ENCODE results near the gene HNRNPUL2. TPM values are rescaled to one million over a fixed set of nuclear protein-coding genes. Genes with fewer than 3 reads are reported as not detected.
"Not testable (repeated sequence)": the region's sequence is repeated elsewhere in the genome, so short reads cannot be mapped to it uniquely, and the experiment has no call there.

Gene HNRNPUL2
- polyA plus RNA-seq, 1 donor from 2014 or later, result 2.8 TPM

DNA sequence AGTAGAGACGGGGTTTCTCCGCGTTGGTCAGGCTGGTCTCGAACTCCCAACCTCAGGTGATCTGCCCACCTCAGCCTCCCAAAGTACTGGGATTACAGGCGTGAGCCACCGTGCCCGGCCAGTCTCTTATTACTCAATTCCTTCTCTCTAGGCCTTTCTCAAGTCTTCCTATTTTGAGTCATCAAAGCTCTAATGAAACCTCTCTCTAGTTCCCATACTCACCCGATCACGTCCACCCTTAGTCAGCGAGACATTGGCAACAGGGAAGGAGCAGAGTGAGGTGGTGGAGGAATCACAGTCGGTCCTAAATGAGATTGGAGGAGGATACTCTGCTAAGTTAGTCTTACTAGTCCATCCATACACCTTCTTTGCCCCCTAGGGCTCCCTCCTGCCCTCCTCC, 25.0 kb downstream of the HNRNPUL2 start:
- no peaks in the 10 kb centered on the region for H3K27me3 Mint-ChIP-seq
- no peak overlapping the region for H3K27ac Mint-ChIP-seq
- peaks cover 8 to 13% (median 13%) of the 10 kb centered on the region in 3 donors for H3K4me1 Mint-ChIP-seq
- peak overlapping the region in 1 of 4 donors; percentile 36 for H3K4me3 Mint-ChIP-seq
- peaks cover 5% of the 10 kb centered on the region for H3K36me3 Mint-ChIP-seq
- no peaks in the 10 kb centered on the region for H3K9me3 Mint-ChIP-seq

DNA sequence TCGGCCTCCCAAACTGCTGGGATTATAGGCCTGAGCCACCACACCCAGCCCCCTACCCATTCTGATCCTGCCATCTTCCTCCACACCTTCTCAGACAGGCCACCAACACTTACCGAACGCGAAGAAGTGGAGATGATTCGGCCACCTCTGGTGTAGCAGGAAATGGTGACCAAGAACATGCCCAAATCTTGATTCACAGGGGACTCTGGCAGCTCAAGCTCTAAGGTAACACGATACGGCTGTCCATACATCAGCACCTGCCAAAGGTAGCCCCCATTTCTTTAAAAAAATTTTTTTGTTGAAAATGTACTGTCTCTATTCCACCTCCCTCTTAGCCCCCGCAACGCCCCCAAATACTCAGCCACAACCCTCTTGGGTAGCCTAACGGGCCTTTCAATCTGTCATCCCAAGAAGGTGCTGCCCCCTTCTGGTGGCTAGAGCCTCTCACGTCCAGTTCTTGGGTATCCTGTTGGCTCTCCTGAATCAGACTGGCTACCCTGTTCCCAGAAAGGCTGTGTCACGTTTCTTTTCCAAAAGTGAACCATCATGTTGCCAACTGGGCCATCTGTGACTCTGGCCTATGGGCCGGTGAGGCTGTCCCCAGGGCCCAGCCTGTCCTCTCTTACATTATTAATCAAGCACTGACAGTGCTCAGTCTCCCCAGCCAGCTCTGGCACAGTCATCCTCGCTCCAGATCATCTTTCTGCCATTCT, 32.6 kb downstream of the HNRNPUL2 start:
- H3K9me3 Mint-ChIP-seq, result no peaks in the 10 kb centered on the region
- peaks cover 2% of the 10 kb centered on the region for H3K36me3 Mint-ChIP-seq
- H3K4me1 Mint-ChIP-seq, result peaks cover 3 to 5% (median 5%) of the 10 kb centered on the region in 3 donors
- no peak overlapping the region for H3K4me3 Mint-ChIP-seq
- H3K27me3 Mint-ChIP-seq, result no peaks in the 10 kb centered on the region
- H3K27ac Mint-ChIP-seq, result peak overlapping the region in 1 of 3 donors; percentile 46

- not testable (repeated sequence) for H3K9me3 Mint-ChIP-seq, H3K27ac Mint-ChIP-seq, H3K4me1 Mint-ChIP-seq, H3K36me3 Mint-ChIP-seq, H3K27me3 Mint-ChIP-seq, H3K4me3 Mint-ChIP-seq
These were observed 33.6 kb downstream of the HNRNPUL2 start for GRCh38 chr11:62693624-62694023.

GRCh38 chr11:62689421-62690183, 37.7 kb downstream of the HNRNPUL2 start, which contains the start of gene LRRN4CL:
Gene LRRN4CL (minus strand): TSS chr11:62689530. CDS start chr11:62688508, 1,022 bp downstream.
- Mint-ChIP-seq H3K4me3 (no peak within 1 kb of the TSS), H3K36me3 (no peaks in the 10 kb centered on the region), H3K27me3 (peaks cover 4% of the 10 kb centered on the region), H3K4me1 (peaks cover under 1 to 3% (median under 1%) of the 10 kb centered on the region in 3 donors), H3K27ac (no peak within 1 kb of the TSS), H3K9me3 (no peaks in the 10 kb centered on the region)

GRCh38 chr11:62688491-62688890, 38.8 kb downstream of the HNRNPUL2 start:
- H3K4me1 Mint-ChIP-seq, result peaks cover 0 to 3% (median 0%) of the 10 kb centered on the region in 3 donors
- no peak overlapping the region for H3K27ac Mint-ChIP-seq
- H3K36me3 Mint-ChIP-seq, result no peaks in the 10 kb centered on the region
- no peaks in the 10 kb centered on the region for H3K9me3 Mint-ChIP-seq
- H3K27me3 Mint-ChIP-seq, result peaks cover 4% of the 10 kb centered on the region
- no peak overlapping the region for H3K4me3 Mint-ChIP-seq

DNA sequence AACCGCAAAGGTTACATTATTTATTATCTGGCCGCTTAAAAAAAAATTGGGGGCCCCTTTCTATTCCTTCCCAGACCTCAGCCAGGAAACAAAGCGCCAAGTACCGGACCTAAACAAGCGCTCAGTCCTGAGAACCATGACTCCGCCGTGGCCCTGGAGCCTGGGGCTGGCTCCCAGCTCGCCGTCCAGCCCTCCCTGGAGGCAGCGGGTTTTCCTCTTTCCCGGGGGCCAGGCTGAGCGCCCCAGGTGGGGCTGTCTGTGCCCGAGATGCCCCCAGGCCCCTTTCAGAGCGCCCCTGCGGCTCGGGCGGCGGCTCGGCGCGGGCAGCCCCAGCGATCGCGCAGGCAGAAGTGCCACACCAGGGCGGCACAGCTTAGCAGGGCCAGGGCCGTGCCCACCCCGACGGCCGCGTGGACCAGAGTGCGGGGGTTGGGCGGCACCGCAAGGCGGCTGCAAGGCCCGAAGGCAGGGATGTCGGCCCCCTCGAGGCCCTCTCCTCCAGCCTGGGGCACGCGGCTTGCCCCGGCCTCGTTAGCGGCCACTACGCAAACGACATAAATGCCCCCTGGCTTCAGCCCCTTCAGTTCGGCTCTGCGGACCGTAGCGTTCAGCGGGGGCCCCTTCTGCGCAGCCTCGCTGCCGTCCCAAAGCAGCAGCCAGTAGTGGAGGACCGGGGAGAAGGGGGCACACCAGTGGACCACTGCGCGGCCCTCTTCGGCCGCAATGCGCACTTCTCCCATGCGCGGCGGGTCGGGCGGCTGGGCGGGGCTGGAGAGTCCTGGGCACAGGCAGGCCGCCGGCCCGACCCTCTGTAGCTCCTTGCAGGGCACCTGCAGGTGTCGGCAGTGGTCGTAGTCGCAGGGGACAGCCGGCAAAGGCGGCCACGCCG, 39.5 kb downstream of the HNRNPUL2 start:
- Mint-ChIP-seq H3K9me3 (no peaks in the 10 kb centered on the region), H3K4me3 (no peak overlapping the region), H3K27me3 (peaks cover 4% of the 10 kb centered on the region), H3K27ac (no peak overlapping the region), H3K36me3 (no peaks in the 10 kb centered on the region), H3K4me1 (peaks cover 0 to 3% (median 0%) of the 10 kb centered on the region in 3 donors)

DNA sequence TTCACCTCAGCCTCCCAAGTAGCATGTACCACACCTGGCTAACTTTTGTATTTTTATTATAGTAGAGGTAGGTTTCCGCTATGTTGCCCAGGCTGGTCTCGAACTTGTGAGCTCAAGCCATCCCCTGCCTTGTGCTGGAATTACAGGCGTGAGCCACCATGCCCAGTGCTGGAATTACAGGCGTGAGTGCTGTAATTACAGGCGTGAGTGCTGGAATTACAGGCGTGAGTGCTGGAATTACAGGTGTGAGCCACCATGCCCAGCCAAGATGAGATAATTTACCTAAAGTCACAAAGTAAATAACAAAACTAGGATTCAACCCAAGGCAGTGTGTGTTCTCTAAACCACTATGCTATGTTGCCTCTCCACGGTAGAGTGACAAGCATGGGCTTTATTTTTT, 44.7 kb downstream of the HNRNPUL2 start:
- peaks cover 2% of the 10 kb centered on the region for H3K27me3 Mint-ChIP-seq
- H3K4me1 Mint-ChIP-seq, result peaks cover 13 to 15% (median 15%) of the 10 kb centered on the region in 3 donors
- H3K4me3 Mint-ChIP-seq, result no peak overlapping the region
- H3K27ac Mint-ChIP-seq, result no peak overlapping the region
- peaks cover 1% of the 10 kb centered on the region for H3K36me3 Mint-ChIP-seq
- H3K9me3 Mint-ChIP-seq, result no peaks in the 10 kb centered on the region

DNA sequence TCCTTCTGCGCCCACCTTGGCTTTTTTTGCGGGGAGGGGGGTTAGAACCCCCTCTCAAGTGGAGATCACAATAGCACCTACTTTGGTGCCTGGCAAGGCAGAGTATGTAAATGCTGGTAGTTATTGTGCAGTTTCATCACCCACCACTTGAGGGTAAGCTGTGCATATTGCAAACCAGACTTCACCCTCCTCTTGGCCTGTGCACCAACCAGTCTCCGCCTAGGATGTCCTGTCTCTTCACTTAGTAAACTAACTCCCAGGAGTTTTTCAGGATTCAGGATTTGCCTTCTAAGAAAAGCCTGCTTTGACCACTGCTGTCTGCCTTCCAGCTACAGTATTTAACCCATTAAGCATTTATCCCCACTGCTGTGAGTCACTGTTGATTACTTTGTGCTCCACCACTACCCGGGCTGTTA, 46.4 kb downstream of the HNRNPUL2 start:
- H3K4me1 Mint-ChIP-seq, result peaks cover 19% of the 10 kb centered on the region in 3 donors
- H3K9me3 Mint-ChIP-seq, result no peaks in the 10 kb centered on the region
- peaks cover 1% of the 10 kb centered on the region for H3K36me3 Mint-ChIP-seq
- peak overlapping the region; percentile 66 to 84 (median 74) for H3K4me3 Mint-ChIP-seq
- peak overlapping the region; percentile 43 to 73 (median 64) for H3K27ac Mint-ChIP-seq
- no peaks in the 10 kb centered on the region for H3K27me3 Mint-ChIP-seq

DNA sequence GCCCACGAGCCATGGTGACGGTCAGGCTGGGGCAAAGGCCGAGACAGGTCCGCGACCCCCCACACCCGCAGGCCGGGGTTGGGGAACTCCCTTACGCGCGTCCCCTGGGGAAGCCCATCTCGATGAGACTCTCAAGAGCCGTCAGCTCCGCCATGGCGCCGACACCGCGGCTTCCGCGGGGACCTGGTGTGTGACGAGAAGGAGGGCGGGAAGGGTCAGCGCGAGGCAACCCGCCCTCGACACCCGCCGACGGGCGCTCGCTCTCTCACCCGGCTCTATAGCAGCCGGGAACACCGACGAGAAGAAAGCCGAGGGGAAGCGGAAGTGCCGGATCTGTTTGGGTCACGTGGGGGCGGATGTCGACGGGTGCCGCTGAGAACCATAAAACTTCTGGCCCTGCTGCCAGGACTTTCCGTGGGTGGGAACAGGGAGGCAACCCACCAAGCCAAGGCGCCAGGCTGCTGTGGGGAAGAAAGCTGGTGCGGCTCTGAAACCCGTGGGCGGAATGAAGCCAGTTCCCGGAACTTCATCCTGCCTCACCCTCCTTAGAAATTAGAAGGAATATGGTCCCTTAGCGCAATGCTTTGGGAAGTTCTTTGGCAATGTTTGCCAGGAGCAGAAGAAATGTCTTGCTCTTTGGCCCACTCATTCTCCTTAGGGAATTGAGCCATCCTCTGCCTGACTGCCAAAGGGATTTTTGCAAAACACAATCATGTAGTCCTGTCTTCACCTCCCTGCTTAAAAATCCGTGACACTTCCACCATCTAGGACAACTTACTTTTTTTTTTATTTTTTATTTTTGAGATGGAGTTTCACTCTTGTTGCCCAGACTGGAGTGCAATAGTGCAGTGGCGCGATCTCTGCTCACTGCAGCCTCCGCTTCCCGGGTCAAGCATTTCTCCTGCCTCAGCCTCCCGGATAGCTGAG, 48.2 kb downstream of the HNRNPUL2 start, which contains the start of gene UBXN1:
TSS of gene UBXN1 (minus strand) at position 304 of the 927 bp plus-strand sequence. CDS start at position 154, 150 bp downstream.
- H3K27me3 Mint-ChIP-seq, result no peaks in the 10 kb centered on the region
- H3K36me3 Mint-ChIP-seq, result peaks cover 3% of the 10 kb centered on the region
- no peaks in the 10 kb centered on the region for H3K9me3 Mint-ChIP-seq
- peaks cover 20 to 23% (median 21%) of the 10 kb centered on the region in 3 donors for H3K4me1 Mint-ChIP-seq
- peak within 1 kb of the TSS; percentile 91 to 96 (median 94) for H3K4me3 Mint-ChIP-seq
- H3K27ac Mint-ChIP-seq, result peak within 1 kb of the TSS; percentile 92 to 98 (median 96)

DNA sequence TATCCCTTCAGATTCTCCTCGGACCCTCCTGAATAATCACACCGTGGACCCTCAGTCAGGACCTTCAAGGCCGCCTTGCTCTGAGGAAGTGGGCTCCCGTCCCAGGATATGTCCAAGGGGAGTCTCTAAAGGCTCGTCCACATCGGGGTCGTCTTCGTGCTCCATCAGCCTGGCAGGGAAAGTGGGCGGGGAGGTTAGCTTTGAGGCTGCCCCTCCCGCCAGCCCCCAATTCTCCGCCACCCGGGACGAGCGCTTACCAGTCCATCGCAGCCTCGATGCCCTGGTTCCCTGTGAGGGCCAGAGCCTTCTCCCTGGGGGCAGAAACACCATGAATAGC, 48.9 kb downstream of the HNRNPUL2 start:
- Mint-ChIP-seq H3K9me3 (no peaks in the 10 kb centered on the region), H3K27ac (peak overlapping the region; percentile 92 to 98 (median 96)), H3K4me1 (peaks cover 21 to 23% (median 22%) of the 10 kb centered on the region in 3 donors)

DNA sequence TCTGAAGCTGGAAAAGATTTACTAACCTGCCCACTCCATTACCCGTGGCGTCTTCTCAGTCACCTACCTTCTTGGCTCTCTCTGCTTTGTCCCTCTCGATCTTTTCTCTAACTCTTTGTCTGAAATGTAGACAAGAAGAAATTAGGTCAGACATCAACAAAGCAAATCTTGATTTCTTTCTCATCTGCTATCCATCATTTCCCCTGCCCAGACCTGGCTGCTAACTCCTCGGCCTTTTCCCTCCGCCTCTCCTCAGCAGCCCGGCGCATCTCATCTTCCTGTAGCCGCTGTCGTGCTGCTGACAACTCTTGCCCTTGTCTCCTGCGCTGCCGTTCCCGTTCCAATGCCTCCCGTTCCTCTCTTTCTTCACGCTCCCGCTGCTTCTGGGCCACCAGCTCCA, 49.5 kb downstream of the HNRNPUL2 start:
- Mint-ChIP-seq H3K36me3 (peaks cover 3% of the 10 kb centered on the region), H3K27me3 (no peaks in the 10 kb centered on the region), H3K9me3 (no peaks in the 10 kb centered on the region), H3K4me3 (peak overlapping the region; percentile 91 to 96 (median 94)), H3K4me1 (peaks cover 22 to 24% (median 23%) of the 10 kb centered on the region in 3 donors), H3K27ac (peak overlapping the region; percentile 92 to 98 (median 96))

More for the DNA sequence above, 48.9 kb downstream of the HNRNPUL2 start:
- Mint-ChIP-seq H3K4me3 (peak overlapping the region; percentile 91 to 96 (median 94)), H3K27me3 (no peaks in the 10 kb centered on the region), H3K36me3 (peaks cover 3% of the 10 kb centered on the region)

DNA sequence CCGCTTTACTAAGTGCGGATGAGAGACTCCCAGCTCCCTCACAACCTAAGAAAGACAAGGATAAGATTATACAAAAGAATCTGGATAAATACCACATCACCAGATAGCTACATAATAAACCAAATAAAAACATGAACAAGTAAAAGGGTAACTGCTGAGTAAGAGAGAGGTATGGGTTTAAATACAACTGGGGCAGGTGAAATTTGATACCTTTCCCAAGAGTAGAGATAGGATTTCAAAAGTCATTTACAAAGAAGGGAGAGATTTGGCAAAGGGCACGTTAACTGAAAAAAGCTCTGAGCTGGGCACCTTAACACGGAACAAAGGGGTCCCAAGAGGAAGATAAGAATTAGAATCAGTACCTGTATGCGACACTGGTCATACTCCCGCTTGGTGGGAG, 50.1 kb downstream of the HNRNPUL2 start:
- Mint-ChIP-seq H3K9me3 (no peaks in the 10 kb centered on the region), H3K4me3 (peak overlapping the region; percentile 83 to 93 (median 88))

GRCh38 chr11:62676698-62677097, 50.6 kb downstream of the HNRNPUL2 start:
- no peaks in the 10 kb centered on the region for H3K27me3 Mint-ChIP-seq
- H3K4me3 Mint-ChIP-seq, result peak overlapping the region; percentile 47 to 93 (median 84)
- H3K27ac Mint-ChIP-seq, result peak overlapping the region; percentile 6 to 98 (median 92)
- peaks cover 24 to 27% (median 25%) of the 10 kb centered on the region in 3 donors for H3K4me1 Mint-ChIP-seq
- peaks cover 3% of the 10 kb centered on the region for H3K36me3 Mint-ChIP-seq
- H3K9me3 Mint-ChIP-seq, result no peaks in the 10 kb centered on the region

More for the DNA sequence above, 50.1 kb downstream of the HNRNPUL2 start:
- H3K27ac Mint-ChIP-seq, result peak overlapping the region; percentile 92 to 98 (median 96)
- peaks cover 23 to 26% (median 23%) of the 10 kb centered on the region in 3 donors for H3K4me1 Mint-ChIP-seq
- H3K36me3 Mint-ChIP-seq, result peaks cover 3% of the 10 kb centered on the region
- no peaks in the 10 kb centered on the region for H3K27me3 Mint-ChIP-seq
